GM12878 (cell line): ENCODE data around the gene BICD1. TPM values are rescaled to one million over a fixed set of nuclear protein-coding genes. Genes with fewer than 3 reads are reported as not detected.

Source experiments
- ATAC-seq: fragments of 200-7000 bp; cut with Tn5 transposase; 3 replicates; pipeline ENCODE4 v1.9.1; 2020; ENCODE audit warnings: mild to moderate bottlenecking, moderate library complexity
- BruUV-seq: library from RNA; stranded (reverse); fragments of 400-500 nt; replicated peaks from 2 replicates; lab custom pipeline; 2021; lab: Mats Ljungman, UMichigan
- CTCF ChIA-PET: fragments of 300-600 bp; sonication (Branson Sonifier 250); formaldehyde crosslinking; extraction: SDS; loops from one replicate; lab custom pipeline; 2021; ENCODE audit warnings: inconsistent platforms; lab: Yijun Ruan, JAX
- POLR2A ChIA-PET: fragments of 350-600 bp; formaldehyde crosslinking; extraction: SDS; loops from one replicate; lab custom pipeline; 2021; ENCODE audit warnings: inconsistent platforms; lab: Charles Lee
- RAD21 ChIA-PET: fragments of 300-600 bp; sonication (Branson Sonifier 250); formaldehyde crosslinking; loops from one replicate; lab custom pipeline; 2023; ENCODE audit warnings: antibody characterized with exemption; ENCODE audit not compliant: unreplicated experiment; lab: Charles Lee
- SMC1A ChIA-PET: fragments of 300-600 bp; sonication (Branson Sonifier 250); formaldehyde crosslinking; loops from one replicate; lab custom pipeline; 2023; ENCODE audit not compliant: unreplicated experiment, uncharacterized antibody; lab: Charles Lee
- DNase-seq: peaks from one replicate; pipeline ENCODE4 v3.0.0-alpha.2; 2011; ENCODE audit warnings: low read depth, low spot score
- FAIRE-seq: peaks from 3 replicates; lab custom pipeline; 2011; peaks lifted over from hg19 to GRCh38; lab: Jason Lieb, UNC
- H2AFZ ChIP-seq: 2 replicates; pipeline ENCODE4 v1.6.0; 2011; ENCODE audit warnings: low read depth, low read length, control low read depth; ENCODE audit not compliant: control insufficient read depth
- H3K27ac ChIP-seq: 2 replicates; pipeline ENCODE4 v1.5.1; 2011; ENCODE audit warnings: control low read depth; ENCODE audit not compliant: control insufficient read depth, insufficient read depth
- H3K27me3 ChIP-seq, 2 experiments: replicated peaks in 1 of 2; 2 replicates each; pipeline versions ENCODE4 v1.6.0 to v1.6.1; 2011; ENCODE audit warnings: low read length in 1 of 2; ENCODE audit not compliant: control insufficient read depth in 2 of 2, insufficient read depth in 2 of 2
- H3K36me3 ChIP-seq, 2 experiments: 2 replicates each; pipeline ENCODE4 v1.5.1; 2011; ENCODE audit warnings: low read length in 1 of 2; ENCODE audit not compliant: control insufficient read depth in 2 of 2, insufficient read depth in 2 of 2
- H3K4me1 ChIP-seq: 2 replicates; pipeline ENCODE4 v1.6.1; 2011; ENCODE audit warnings: mild to moderate bottlenecking, low read length, moderate library complexity, mixed read lengths; ENCODE audit not compliant: control insufficient read depth, insufficient read depth
- H3K4me2 ChIP-seq: 2 replicates; pipeline ENCODE4 v1.6.0; 2011; ENCODE audit warnings: control low read depth; ENCODE audit not compliant: control insufficient read depth, insufficient read depth
- H3K4me3 ChIP-seq: fragments of 200-600 bp; sonication (generic); 2 replicates; pipeline ENCODE4 v1.5.1; 2016
- H3K79me2 ChIP-seq: 2 replicates; pipeline ENCODE4 v1.6.0; 2011; ENCODE audit warnings: low read length; ENCODE audit not compliant: control insufficient read depth, insufficient read depth
- H3K9ac ChIP-seq: 2 replicates; pipeline ENCODE4 v1.8.0; 2011; ENCODE audit warnings: low read length, control low read depth, mixed read lengths; ENCODE audit not compliant: control insufficient read depth, insufficient read depth
- H3K9me3 ChIP-seq: replicated peaks from 3 replicates; pipeline ENCODE4 v1.5.1; 2011; ENCODE audit warnings: mild to moderate bottlenecking, low read length; ENCODE audit not compliant: control insufficient read depth, insufficient read depth
- H4K20me1 ChIP-seq: 2 replicates; pipeline ENCODE4 v1.6.0; 2011; ENCODE audit not compliant: control insufficient read depth, insufficient read depth
- ATF7 ChIP-seq: fragments of 450-650 bp; IDR thresholded peaks from 2 replicates; pipeline ENCODE4 v1.6.1; 2016; ENCODE audit warnings: low read depth, mild to moderate bottlenecking
- EP300 ChIP-seq, 2 experiments: fragments of 150-350 bp in 1 of 2; IDR thresholded peaks; 2 replicates each; pipeline ENCODE4 v1.6.1; 2011 to 2012; ENCODE audit warnings: low read depth in 2 of 2, low read length in 2 of 2, borderline replicate concordance in 1 of 2, improper control_type of control experiment in 1 of 2, inconsistent platforms in 1 of 2; ENCODE audit not compliant: control insufficient read depth in 1 of 2
- MEF2B ChIP-seq: fragments of 450-650 bp; IDR thresholded peaks from 2 replicates; pipeline ENCODE4 v1.6.1; 2018; ENCODE audit warnings: mild to moderate bottlenecking, moderate library complexity; ENCODE audit not compliant: partially characterized antibody, poor library complexity, severe bottlenecking
- ZBTB11 ChIP-seq: fragments of 450-650 bp; formaldehyde crosslinking; IDR thresholded peaks from 2 replicates; pipeline ENCODE4 v1.5.0; 2022; ENCODE audit warnings: mild to moderate bottlenecking, missing genetic modification characterization
- whole genome bisulfite sequencing: methylation state at CpG from one replicate; pipeline ENCODE4 v1.1.6; 2016; ENCODE audit warnings: low lambda C conversion rate; ENCODE audit not compliant: insufficient replicate concordance, insufficient coverage; ENCODE audit errors: missing lambda C conversion rate; 5-methylcytosine and 5-hydroxymethylcytosine counted together
- in situ Hi-C: fragments of 300-500 bp; cut with MboI; formaldehyde crosslinking; loops from 9 replicates; pipeline ENCODE4 v1.14.3; 2018; ENCODE audit warnings: mixed read lengths
- intact Hi-C: fragments of 100-400 bp; cut with micrococcal nuclease; formaldehyde crosslinking; loops from one replicate; pipeline ENCODE4 v1.14.2; 2022; ENCODE audit not compliant: unreplicated experiment
- polyA plus RNA-seq, 11 experiments: library from polyadenylated mRNA; depleted of rRNA in 4 of 11; unstranded in 6 of 11; stranded (reverse) in 5 of 11; fragments of >200 nt; fragmentation: Nextera tagmentation in 4 of 11; fragmentation: Illumina TruSeq in 1 of 11; extraction: Ambion mirVana in 4 of 11; extraction: Trizol in 1 of 11; gene quantifications; 1 replicate in 1 of 11; 2 replicates in 10 of 11; pipeline versions ENCODE4 v1.2.1 to v1.2.3, GENCODE V29; 2011 to 2016; ENCODE audit warnings: inconsistent platforms in 2 of 11, missing spikeins in 2 of 11, low read depth in 1 of 11
- total RNA-seq, 4 experiments: library from RNA; depleted of rRNA in 3 of 4; stranded (reverse); fragments of >200 nt in 3 of 4; fragmentation: Illumina TruSeq in 1 of 4; extraction: Trizol in 1 of 4; gene quantifications; 2 replicates each; pipeline versions ENCODE4 v1.2.1 to v1.2.3, GENCODE V29; 2013 to 2021

BICD1 gene
- total and polyA plus RNA-seq, 10 of the 15 experiments (the other 5 are each of a cell fraction or from before 2014, with no cell fraction given) = 4.7 to 32.5 (median 14.4) TPM

GRCh38 chr12:32107359-32108267, 966 bp downstream of the BICD1 start:
- H3K9me3 ChIP-seq = no peaks in the 10 kb centered on the region
- no peaks in the 10 kb centered on the region for H3K27me3 ChIP-seq
- intact Hi-C loops (no loop called here), in situ Hi-C loops (no loop called here)
- FAIRE-seq = no peak
- H3K79me2 ChIP-seq = peaks cover 32% of the 10 kb centered on the region
- H3K4me3 ChIP-seq = peak overlapping the region; percentile 80
- ATAC-seq = peak; percentile 33
- H3K4me1 ChIP-seq = peaks cover 5% of the 10 kb centered on the region
- WGBS = under 1% methylated on average over 14 of the region's 14 CpGs
- ChIA-PET CTCF (interaction anchor here (0.8 to 2.3 kb wide), 10 partner anchors 8 to 425 kb away, joined by 3 to 7 read pairs (median 4); no protein-coding TSS in a partner anchor), SMC1A (interaction anchor here (0.7 to 2.7 kb wide), 17 partner anchors 8 to 470 kb away, joined by 3 to 15 read pairs (median 4); no protein-coding TSS in a partner anchor), POLR2A (interaction anchor here (0.6 to 2.0 kb wide), 5 partner anchors 27 to 682 kb away, joined by 3 to 7 read pairs (median 4); no protein-coding TSS in a partner anchor), RAD21 (interaction anchor here (0.6 to 2.7 kb wide), 10 partner anchors 13 to 787 kb away, joined by 3 to 21 read pairs (median 4); partner anchors contain the start of gene RESF1)
- H3K9ac ChIP-seq = peak overlapping the region; percentile 78
- no peak for DNase-seq
- H3K27ac ChIP-seq = peak overlapping the region; percentile 63
- H3K4me2 ChIP-seq = peak overlapping the region; percentile 97
- H3K36me3 ChIP-seq = no peaks in the 10 kb centered on the region
- BruUV-seq = TSS peak; percentile 77
- peak overlapping the region; percentile 63 for H2AFZ ChIP-seq
- no peaks in the 10 kb centered on the region for H4K20me1 ChIP-seq
- TF ChIP-seq EP300 (IDR thresholded peaks at IDR 0.05; ENCODE audit: borderline replicate concordance in 1 of 2, control insufficient read depth in 1 of 2, low read depth in 2 of 2, low read length in 2 of 2) (no peak), MEF2B (no peak), ZBTB11 (CRISPR knock-in tag) (no peak), ATF7 (peak; percentile 39; the same call in 1 of the 2 replicates)
